22Rv1 (cell line): ENCODE data around the gene ATP13A1.

Experiments used
- CTCF ChIP-seq: fragments of 450-650 bp; IDR thresholded peaks from 2 replicates; pipeline ENCODE4 v1.5.1; 2017; ENCODE audit warnings: mild to moderate bottlenecking
- ZFX ChIP-seq: fragments of 450-650 bp; IDR thresholded peaks from 2 replicates; pipeline ENCODE4 v1.6.1; 2017; ENCODE audit warnings: antibody characterized with exemption, borderline replicate concordance

GRCh38 chr19:19643158-19644053 lies 20.1 kb downstream of the ATP13A1 start, which contains the start of gene GMIP:
- peak; percentile 94 for TF ChIP-seq CTCF
- TF ChIP-seq ZFX: no peak
